GM18498 (cell line): ENCODE data around the gene PTPN22.

Source experiments
- ATAC-seq: cut with Tn5 transposase; IDR thresholded peaks from one replicate; pipeline ENCODE4 v1.9.1; 2021; ENCODE audit warnings: mild to moderate bottlenecking, moderate library complexity; ENCODE audit not compliant: unreplicated experiment

Gene PTPN22

GRCh38 chr1:113765306-113766230, 105.9 kb downstream of the PTPN22 start:
- ATAC-seq = no peak
